Liver (tissue), 3 donors: ENCODE data around the gene ZNRF2.

ENCODE experiments used
- CTCF ChIP-seq: fragments of 150-350 bp; IDR thresholded peaks from 2 replicates; pipeline ENCODE4 v1.5.1; 2017; ENCODE audit warnings: improper control_type of control experiment, low read depth, low read length; ENCODE audit not compliant: missing input control
- FOXA1 ChIP-seq: IDR thresholded peaks from 2 replicates; pipeline ENCODE4 v1.6.1; 2016; ENCODE audit warnings: antibody characterized with exemption
- JUND ChIP-seq, 2 donors: IDR thresholded peaks; 2 replicates each; pipeline ENCODE4 v1.6.1; 2016; ENCODE audit warnings: antibody characterized with exemption in 2 of 2
- RXRA ChIP-seq, 2 donors: IDR thresholded peaks; 2 replicates each; pipeline ENCODE4 v1.6.1; 2017 to 2018; ENCODE audit warnings: antibody characterized with exemption in 2 of 2, mild to moderate bottlenecking in 1 of 2
- YY1 ChIP-seq: IDR thresholded peaks from 2 replicates; pipeline ENCODE4 v1.6.1; 2016; ENCODE audit warnings: antibody characterized with exemption, mild to moderate bottlenecking
- TF ChIP-seq, protein P1 (sequence below): IDR thresholded peaks from 2 replicates; pipeline ENCODE4 v1.6.1; 2016; ENCODE audit warnings: antibody characterized with exemption
- donor health status: healthy.
- donor health status: healthy.

GRCh38 chr7:30411897-30412296 lies 127.5 kb downstream of the ZNRF2 start:
- TF ChIP-seq FOXA1: no peak
- no peak for TF ChIP-seq JUND (IDR thresholded peaks at IDR 0.05)
- TF ChIP-seq, protein P1, sequence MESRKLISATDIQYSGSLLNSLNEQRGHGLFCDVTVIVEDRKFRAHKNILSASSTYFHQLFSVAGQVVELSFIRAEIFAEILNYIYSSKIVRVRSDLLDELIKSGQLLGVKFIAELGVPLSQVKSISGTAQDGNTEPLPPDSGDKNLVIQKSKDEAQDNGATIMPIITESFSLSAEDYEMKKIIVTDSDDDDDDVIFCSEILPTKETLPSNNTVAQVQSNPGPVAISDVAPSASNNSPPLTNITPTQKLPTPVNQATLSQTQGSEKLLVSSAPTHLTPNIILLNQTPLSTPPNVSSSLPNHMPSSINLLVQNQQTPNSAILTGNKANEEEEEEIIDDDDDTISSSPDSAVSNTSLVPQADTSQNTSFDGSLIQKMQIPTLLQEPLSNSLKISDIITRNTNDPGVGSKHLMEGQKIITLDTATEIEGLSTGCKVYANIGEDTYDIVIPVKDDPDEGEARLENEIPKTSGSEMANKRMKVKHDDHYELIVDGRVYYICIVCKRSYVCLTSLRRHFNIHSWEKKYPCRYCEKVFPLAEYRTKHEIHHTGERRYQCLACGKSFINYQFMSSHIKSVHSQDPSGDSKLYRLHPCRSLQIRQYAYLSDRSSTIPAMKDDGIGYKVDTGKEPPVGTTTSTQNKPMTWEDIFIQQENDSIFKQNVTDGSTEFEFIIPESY: no peak
- no peak for TF ChIP-seq CTCF
- no peak for TF ChIP-seq YY1
- no peak for TF ChIP-seq RXRA (IDR thresholded peaks at IDR 0.05)
